NB4 (cell line): ENCODE measurements around the gene TMOD4.

Experiments
- CTCF ChIP-seq: IDR thresholded peaks from one replicate; pipeline ENCODE4 v1.5.1; 2012; ENCODE audit warnings: low read depth, low read length
- POLR2A ChIP-seq: IDR thresholded peaks from 2 replicates; pipeline ENCODE4 v1.6.1; 2011; ENCODE audit warnings: mild to moderate bottlenecking; ENCODE audit not compliant: insufficient read length; ENCODE audit errors: extremely low read depth

DNA sequence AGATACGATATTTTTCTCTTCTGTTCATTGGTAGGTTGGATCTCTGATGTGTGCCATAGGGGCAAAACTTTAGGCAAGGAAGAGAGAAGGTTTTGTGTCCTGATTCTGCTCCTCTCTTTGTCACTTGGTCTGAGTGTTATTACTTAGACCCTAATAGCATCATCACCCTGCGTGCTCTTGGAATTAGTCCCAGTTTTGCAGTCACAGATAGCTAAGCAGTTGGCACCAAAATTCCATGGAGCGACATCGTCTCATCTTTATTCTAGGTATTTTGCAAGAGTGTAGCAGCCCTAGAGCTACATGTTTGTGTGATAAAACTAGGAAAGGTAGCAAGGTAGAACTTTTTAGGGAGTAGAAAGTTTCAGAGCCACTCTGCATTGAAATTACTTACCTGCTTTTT lies 46.3 kb upstream of the TMOD4 start:
- TF ChIP-seq CTCF = no peak
- no peak for TF ChIP-seq POLR2A
